HG03159 (cell line): Measurements from ENCODE around the gene NR2E3.

ENCODE experiments used
- ATAC-seq: cut with Tn5 transposase; IDR thresholded peaks from one replicate; pipeline ENCODE4 v1.9.1; 2021; ENCODE audit warnings: mild to moderate bottlenecking, moderate library complexity; ENCODE audit not compliant: unreplicated experiment

Gene NR2E3

DNA sequence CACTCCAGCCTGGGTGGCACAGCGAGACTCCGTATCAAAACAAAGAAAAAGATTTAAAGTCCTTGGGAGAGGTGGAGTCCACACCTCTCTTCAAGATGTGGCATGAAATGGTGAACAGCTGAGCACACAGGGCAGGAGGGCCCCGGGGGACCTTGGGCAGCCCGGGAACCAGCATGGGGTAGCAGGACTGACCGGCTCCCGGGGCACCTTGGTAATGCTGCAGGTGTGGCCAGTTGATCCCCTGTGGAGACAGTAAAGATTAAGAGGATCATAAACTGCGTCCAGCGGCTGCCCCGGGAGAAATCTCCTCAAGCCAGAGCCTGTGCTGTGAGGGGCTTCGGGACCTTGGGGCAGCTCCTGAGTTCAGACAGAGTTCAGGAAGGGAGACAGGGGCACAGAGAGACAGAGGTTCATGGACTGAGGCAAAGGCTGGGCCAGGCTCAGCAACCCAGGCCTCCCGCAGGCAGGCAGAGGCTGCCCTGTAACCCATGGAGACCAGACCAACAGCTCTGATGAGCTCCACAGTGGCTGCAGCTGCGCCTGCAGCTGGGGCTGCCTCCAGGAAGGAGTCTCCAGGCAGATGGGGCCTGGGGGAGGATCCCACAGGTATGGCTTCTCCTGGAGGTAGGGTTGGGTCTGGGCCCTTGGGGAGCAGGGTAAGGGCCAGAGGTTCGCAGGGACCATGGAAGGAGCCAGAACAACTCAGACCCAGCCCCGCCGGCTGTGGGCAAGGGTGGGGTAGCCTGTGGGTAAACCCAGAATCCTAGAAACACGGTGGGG lies at the start of gene NR2E3:
NR2E3 (plus strand) TSS at position 299 of the 780 bp plus-strand sequence; CDS start at position 489, 190 bp downstream.
- no peak for ATAC-seq

DNA sequence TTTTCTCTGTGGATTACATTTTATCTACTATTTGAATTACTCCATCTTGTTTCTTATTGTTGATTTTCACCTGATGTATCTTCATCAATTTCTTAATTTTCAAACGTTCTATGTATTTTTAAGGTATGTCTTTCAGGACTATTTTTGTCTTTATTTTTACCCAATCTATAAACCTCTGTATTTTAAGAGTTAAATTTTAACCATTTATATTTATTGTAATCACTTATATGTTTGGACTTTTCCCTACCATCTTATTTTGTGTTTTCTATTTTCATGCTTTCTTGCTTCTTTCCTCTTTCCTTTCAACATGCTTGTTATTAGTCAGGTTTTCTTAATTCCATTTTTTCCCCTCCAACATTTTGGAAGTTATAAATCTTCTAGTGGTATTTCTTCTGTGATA lies 49.5 kb upstream of the NR2E3 start:
- no peak for ATAC-seq

DNA sequence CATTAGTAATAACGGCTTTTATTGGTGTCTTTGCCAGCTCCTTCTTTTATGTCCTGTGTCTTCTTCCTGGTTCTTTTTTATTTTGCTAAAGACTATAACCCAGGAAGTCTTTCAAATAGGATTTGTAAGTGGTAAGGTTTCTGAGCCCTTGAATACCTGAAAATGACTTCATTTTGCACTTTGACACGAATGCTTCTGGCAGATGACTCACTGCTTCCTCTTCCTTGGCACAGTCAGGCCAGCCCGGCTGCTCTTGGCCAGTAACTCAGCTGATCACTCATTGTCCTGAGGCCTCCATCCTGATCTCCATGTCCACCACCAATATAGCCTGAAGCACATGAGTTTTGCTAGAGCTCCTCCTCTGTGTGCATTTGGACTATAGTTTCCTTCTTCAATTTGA lies 48.7 kb upstream of the NR2E3 start:
- no peak for ATAC-seq

DNA sequence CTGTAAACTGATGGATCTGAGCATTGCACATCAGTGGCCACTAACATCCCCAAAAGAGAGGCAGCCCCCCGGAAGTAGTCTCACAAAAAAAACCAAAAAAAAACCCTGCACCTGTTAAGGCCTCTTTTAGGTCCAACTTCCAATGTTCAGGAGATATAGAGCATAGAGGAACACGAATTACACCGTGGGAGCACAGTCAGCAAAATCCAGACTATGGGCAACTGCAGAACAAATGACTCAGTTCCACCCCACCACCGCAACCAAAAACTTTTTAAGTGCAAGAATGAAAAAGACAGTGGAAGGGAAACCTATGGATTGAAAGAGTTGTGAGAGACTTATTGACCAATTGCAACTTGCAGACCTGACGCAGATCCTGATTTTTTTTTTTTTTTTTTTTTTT lies 42.2 kb upstream of the NR2E3 start:
- no peak for ATAC-seq

DNA sequence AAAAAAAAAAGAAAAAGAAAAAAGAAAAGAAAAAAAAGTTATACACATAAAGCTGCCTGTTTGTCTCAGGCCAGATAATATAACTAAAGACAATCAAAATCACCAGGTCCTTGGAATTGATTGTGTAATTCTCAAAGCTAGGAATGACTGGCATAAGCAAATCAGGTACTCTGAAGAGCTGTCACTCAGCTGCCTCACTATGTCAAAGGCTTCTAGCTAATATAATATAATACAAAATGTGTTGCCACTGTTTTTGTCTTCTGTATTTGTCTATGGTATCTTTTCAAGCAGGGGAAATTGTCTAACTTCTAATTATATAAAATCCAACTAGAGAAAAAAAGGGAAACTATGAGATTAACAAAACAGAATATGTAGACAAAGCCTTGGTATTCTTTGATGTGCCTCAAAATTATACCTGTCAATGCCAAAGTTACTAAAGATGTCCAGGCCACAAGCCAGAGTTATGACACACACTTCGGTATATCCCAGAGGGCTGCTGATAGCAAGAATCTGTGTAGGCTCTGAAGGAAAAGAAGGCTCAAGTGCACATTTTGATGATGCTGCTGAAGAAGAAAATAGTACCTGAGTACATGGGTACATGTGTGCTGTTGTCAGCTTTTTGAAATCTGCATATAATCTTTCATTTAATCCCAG lies 37.0 kb upstream of the NR2E3 start:
- ATAC-seq = no peak

DNA sequence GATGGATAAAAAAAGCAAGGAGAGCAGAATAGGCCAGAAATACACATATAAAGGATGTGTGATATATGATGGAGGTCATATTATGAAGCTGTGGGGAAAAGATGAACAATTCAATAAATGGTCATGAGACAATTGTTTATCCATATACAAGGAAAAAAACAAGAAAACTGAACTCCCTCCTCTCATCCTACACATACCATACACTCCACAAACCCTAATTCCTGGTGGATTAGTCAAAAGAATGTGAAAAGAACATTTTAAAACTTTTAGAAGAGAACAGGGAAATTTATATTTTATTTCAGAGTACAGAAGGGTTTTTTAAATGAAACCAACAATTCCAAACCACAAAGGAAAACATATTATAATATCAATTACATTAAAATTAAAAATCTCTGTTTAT lies 34.5 kb upstream of the NR2E3 start:
- ATAC-seq = no peak

DNA sequence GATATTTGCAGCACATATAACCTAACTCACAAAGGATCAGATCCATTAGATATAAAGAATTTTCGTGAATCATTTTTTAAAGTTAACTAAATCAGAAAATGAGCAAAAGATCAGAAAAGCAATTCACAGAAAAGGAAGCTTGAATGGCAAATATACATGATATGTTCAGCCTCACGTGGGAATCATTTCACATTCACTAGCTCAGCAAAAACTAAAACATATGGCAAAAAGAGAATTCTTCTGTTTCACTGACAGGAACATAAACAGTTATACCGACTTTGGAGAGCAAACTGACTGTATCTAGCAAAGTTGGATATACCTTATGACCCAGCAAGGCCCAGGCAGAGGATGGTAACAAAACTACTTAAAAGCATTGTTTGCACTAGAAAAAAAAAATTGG lies 34.0 kb upstream of the NR2E3 start:
- no peak for ATAC-seq

DNA sequence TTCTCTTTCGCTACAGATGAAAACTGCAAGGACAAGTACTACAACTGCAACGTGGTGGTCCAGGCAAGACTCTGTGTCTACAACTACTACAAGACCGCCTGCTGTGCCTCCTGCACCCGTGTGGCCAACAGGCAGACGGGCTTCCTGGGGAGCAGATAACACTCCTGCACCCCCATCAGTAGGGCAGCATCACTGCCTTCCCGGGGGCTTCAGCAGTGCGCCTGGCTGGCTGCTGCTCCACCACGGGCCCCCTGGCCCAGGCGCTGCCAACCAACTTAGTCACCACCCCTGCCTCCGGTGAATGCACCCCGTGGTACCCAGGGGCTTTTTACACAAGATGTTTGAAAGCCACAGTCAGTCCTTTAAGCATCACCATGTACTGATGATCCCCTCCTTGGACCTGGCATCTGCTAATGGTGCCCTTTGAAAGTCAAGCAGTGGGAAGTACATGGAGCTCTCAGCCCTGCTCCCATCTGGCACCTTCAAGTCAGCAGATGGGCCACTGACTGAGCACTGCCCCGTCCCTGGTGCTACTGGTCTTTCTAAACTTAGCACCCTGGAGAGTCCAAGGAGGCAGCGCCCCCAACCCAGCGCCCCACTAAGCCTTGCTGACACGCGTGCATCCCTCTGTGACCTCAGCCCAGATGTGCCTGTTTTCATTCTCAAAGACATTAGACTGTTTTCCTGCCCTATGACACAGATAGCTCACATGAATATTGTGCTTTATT lies 33.0 kb upstream of the NR2E3 start:
- ATAC-seq = no peak

DNA sequence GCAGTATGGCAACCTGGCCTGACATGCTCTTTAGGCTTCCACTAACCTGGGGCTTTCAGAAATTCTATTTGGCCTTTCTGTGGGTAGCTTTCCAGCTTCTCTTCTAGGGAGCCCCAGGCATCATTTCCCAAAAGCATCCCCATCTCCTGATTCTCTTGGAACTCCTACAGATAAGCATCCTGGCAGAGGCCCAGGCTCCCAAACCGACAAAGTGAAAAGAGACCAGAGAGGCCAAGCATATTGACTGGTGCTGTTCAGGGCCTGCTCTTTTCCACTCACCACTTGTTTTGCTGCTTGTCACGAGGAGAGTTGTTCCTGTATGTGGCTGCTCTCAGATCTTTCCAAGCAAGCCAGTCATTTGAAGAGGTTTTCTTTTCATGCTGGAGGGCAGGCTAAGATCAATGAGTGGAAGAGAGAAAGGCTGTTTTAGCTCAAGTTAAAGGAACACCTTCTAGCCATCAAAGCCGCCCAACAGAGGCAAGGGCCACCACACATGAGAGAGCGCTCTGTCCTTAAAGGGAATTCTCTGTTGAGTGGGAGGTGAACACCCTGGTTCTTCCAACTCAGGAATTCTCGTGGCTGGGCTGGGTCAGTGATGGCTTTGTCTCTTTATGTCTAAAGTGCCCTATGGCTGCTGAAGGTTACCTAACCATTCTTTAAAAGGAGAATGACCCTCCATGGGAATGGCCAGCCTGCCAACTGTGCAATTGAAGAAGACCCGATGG lies 31.1 kb upstream of the NR2E3 start:
- ATAC-seq = no peak

DNA sequence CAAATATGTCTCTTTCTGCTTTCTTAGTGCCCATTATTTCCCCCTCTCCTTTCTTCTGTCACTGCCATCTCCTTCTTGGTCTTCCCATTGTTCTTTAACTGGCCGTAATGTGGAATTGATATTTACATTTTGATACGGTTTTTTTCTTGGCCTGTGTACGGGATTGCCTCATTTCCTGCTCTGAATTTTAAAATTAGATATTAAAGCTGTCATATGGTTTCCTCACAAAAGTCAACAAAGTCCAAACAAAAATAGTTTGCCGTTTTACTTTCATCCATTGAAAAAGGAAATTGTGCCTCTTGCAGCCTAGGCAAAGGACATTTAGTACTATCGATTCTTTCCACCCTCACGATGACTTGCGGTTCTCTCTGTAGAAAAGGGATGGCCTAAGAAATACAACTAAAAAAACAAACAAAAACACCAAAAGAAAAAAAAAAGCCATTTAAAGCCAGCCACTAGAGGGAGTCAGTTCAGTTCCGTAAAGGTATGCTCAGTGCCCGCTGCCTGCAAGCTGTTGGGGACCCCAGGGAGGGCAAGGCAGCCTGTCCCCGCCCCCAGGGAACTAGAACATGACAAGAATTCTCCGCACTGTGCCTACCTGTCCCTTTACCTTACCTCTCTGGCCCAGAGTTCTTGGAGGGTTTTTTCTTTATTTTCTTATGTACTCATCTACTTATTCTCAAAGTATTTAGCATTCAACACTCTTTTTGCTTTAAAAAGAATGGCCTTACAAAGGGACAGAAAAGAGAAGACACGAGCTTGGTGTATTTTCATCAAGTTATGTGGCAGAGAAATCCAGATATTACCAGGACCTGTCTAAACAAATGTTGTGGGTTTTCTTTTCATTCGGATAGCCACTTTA lies 30.0 kb upstream of the NR2E3 start:
- peak; percentile 61 for ATAC-seq

DNA sequence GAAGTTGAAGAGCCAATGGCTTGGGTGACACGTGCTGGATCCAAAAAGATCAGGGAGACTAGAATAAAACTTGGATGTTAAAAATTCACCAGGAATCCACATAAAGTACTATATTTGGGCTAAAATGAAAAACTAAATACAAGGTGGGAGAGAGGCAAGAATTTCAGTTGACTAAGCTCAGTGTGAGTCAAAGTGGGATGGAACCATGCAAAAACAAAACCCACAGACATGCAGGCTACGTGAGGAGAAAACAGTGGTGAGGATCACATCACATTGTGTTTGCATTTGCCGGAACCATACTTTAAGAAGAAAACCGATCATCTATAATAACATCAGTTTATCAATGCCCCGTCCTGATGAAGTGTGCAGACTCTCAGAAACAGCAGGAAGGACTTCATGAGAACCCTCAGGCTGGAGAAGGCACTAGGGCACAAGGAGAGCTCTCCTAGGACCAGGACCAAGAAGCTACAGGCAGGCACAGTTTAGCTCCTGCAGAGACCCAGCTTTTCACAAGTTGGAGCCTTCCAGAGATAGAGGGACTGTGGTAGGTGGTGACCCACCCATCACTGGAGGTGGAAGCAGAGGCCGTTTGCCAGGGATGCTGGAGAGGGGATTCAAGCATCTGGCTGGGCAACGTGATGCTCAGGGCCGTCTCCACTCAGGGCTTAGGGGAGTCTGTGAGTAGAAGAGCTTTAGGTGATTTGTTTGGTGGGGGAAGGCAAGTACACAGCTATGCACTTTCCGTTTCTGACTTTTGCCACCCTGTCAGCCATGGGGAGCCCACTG lies 29.0 kb upstream of the NR2E3 start:
- no peak for ATAC-seq

DNA sequence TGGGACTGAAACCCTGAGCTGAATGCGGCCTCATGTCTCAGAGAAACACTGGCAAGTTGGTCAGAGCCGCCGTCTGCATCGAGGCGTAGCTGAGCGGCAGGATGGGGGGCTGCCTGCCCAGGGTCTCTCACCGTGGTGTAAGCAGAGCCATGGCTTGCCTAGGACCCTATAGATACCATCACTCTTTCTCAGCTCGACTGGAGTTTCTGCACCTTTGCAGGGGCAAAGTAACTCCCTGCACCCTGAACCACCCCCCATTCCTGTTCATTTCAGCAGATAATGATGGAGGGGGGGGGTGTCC lies 28.4 kb upstream of the NR2E3 start:
- no peak for ATAC-seq

DNA sequence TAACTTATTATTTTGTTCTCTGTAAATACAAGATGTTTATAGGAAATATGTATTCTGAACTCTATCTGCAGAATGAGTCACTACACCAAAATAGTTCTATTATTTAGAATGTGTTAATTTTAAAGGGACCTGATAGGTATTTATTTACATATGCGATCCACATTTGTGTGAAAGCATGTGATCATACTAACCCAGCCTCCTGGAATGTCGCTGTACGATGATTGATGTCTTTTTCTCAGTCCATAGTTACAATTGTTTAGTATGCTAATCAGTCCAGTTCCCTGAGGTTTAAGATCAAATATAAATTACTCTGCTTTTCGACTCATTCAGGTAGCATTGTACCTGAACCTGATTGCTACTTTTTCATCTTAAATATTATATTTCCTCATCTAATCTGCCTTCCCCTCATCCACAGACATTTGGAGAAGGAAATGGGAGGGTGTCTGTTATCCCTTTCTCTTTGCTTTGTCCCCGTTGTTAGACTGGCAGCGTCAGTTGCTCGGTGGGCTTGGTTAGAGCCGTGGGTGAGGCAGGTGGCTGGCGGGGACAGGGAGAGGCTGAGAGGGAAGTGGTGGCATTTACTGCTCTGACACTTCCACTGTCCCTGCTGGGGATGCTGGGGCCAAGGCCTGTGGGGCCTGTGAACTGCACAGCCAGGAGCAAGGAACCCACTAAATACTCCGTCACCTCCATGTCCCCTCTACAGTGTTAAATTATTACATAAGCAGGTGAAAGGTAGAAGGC lies 27.8 kb upstream of the NR2E3 start:
- ATAC-seq = no peak

DNA sequence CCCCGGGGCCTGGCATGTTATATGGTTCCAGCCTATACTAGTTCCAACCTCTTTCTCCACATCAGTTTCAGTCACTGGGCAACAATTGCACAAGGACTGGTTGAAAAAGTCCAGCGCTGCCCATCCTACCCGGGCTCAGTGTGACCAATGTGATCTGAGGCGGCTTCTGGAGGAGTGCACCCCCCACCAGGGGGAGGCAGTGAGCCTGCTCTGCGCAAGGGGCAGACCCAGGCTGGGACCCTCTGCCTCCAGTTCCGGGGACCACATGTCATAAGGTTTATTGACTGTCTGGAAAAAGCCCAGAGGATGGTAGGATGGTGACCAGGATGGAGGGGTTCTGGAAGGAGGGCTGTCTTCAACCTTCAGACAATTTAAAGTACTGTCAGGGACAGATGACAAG lies 25.6 kb upstream of the NR2E3 start:
- ATAC-seq = no peak

DNA sequence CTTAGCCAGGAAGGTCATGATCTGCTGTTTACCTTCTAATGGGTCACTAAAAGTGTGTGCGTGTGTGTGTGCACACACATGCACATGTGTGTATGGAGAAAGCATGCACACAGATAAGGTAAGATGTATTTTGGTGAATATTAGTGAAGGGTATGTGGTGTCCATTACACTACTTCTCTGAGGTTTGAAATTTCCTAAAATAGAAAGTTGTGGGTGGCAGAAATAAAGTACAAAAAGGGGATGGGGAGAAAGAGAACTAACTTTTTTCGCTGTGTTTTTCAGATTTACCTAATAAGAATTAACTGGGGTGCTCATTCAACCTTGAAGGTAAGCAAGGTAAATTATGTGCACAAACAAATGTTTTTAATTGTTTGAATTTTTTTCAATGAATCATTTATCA lies 24.4 kb upstream of the NR2E3 start:
- ATAC-seq = no peak

DNA sequence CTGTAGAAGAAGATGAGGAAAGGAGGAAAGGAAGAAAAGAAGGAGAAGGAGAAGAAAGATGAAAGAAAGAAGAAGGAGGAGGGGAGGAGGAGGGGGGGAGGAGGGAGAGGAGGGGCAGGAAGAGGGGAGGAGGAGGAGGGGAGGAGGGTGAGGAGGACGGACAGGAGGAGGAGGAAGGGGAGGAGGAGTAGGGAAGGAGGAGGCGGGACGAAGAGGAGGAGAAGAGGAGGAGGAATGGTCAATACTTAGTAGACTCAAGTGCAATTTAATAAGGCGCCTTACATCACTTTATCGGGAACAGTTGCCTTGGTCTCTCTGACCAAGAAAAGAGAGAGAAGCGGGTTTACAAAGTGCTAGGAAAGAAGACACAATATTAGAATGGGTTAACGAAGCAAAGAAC lies 23.7 kb upstream of the NR2E3 start:
- ATAC-seq = no peak

DNA sequence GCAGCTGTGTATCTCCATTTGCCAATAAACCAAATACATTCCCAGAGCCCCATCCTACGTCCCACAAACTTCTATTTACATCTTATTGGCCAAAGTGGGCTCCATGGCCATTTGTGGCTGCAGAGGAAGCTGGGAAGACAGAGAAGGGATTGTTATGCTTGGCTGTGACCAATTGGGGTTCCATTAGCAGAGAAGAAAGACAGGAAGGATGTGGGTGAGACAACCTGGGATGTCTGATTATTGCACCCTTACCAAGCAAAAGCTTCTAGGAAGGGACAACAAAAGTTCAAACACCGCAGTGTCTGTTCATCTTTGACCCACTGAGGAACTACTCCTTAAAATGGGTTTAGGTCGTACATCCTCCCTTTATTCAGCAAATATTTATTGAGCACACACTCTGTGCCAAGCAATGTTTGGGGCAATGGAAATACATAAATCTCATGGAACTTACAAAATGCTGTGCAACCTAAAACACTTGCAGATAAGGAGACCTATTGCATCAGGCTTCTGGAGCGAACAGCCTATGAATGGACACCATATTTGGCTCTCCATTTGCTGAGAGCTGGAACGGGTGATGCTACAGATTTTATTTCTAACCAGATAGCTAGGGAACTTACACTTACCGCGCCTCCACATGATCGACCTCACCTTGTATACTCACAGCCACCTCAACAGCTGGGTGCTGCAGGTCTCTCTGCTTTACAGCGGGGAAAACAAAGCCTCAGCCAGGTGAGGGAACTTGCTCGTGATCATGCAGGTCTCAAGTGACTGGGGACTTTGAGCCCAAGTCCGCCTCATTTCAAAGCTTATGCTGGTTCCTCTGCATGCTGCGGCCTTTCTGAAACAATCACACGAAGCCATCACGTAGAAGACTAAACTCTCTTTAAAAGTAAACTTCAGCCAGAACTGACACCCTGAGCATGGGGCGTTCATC lies 21.4 kb upstream of the NR2E3 start:
- no peak for ATAC-seq

DNA sequence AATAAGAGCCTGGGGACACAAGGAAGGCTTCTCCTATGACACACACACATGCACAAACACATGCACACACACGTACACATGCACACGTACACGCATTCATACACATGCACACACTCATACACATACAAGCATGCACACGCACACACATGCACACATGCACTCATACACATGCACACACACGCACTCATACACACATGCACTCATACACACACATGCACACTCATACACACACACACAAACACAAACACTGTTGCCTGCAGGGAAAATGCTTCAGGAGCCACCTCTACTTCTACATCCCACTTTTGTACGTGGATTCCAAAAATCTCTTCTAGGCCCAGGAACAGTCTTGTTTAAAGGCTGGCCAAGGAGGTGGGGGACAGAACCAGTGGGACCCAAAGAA lies 20.7 kb upstream of the NR2E3 start:
- ATAC-seq = no peak
